AG09309 (cell line): ENCODE data around the gene DESI1.
A peak's percentile ranks its signal among the peaks of the same experiment; 100 is the strongest.
"Not testable (repeated sequence)": the region's sequence is repeated elsewhere in the genome, so short reads cannot be mapped to it uniquely, and the experiment has no call there.

Experiments
- DNase-seq: peaks from one replicate; pipeline ENCODE4 v3.0.0-alpha.2; 2010; ENCODE audit warnings: low read depth
- H3K4me3 ChIP-seq: 2 replicates; pipeline ENCODE4 v1.5.1; 2011; ENCODE audit warnings: mild to moderate bottlenecking, low read depth, low read length, moderate library complexity; ENCODE audit not compliant: control insufficient read depth
- CTCF ChIP-seq: IDR thresholded peaks from 2 replicates; pipeline ENCODE4 v1.5.1; 2011; ENCODE audit warnings: mild to moderate bottlenecking, low read depth, low read length, inconsistent platforms; ENCODE audit not compliant: insufficient read depth, control insufficient read depth; ENCODE audit errors: missing control alignments

The DESI1 gene

DNA sequence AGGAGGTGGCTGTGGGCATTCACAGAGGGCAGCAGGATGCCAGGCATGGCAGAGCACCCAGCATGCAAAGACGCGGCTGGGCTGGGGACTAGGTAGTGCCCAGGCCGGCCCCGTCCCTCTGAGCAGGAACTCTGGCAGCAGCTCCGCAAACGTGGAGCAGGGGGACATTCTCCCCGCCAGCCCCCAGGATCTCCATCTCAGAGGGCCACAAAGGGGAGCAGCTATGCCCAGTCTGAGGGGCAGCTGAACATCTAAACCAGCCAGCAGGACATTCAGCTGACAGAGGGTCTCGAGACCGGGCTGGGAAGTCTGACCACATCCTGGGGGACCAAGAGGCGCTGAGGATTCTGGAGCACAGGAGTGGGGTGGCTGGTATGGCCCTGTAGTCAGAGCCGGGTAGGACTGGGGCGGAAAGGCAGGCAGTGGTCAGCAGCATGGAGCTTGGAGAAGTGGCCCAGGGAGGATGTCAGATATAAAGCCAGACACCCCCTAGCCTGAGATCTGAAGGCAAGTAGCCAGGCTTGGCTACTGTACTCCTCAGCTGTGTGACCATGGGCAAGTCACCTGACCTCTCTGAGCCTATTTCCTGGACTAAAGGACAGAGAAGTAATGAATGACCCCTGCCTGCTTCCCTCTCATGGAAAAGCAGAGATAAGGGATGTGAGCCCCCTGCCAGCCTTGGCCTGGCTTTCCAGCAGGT lies 41.4 kb downstream of the DESI1 start:
- no peak for TF ChIP-seq CTCF
- no peak overlapping the region for H3K4me3 ChIP-seq
- no peak for DNase-seq

GRCh38 chr22:41578818-41579217 lies 42.0 kb downstream of the DESI1 start:
- no peak overlapping the region for H3K4me3 ChIP-seq
- no peak for TF ChIP-seq CTCF
- no peak for DNase-seq

- no peak overlapping the region for H3K4me3 ChIP-seq
- TF ChIP-seq CTCF = no peak
- no peak for DNase-seq
Measured at GRCh38 chr22:41578114-41578513, 42.7 kb downstream of the DESI1 start.

DNA sequence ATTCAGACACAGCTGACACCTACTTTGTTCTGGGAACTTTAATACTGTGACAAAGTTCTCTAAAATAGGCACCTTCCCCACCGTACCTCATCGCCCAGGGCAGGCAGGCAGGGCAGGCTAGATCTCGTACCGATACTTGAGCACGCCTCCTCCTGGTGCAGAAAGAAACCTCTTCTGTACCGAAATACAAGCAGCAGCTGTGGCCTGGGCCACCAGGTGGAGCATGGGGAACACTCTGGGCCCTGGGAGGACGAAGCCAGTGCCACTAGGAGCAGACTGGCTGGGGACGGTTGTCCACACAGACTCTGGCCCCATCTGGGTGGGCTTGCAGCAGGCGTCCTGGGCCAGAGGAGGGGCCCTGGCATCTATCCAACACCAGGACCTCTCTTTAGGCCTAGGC lies 44.0 kb downstream of the DESI1 start:
- DNase-seq = no peak
- no peak overlapping the region for H3K4me3 ChIP-seq
- peak; percentile 47 for TF ChIP-seq CTCF

DNA sequence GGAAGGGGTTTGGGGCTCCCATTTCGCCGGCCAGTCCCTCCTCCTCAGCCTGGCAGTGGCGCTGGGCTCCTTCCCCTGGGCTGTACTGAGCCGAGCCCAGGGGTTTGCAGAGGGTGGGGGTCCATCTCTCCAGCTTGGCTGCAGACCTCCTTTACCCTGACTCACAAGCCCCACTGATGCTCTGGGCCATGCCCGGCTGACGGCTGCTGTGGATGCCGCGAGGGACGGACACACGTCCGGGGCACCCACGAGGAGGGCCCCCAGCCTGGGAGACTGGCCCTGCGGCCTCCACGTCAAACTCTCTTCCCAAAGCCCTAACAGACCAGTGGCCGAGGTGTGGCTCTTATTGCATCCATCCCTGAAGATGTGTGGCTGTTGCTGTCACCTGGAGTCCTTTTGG lies 45.3 kb downstream of the DESI1 start:
- no peak for DNase-seq
- TF ChIP-seq CTCF = no peak
- H3K4me3 ChIP-seq = no peak overlapping the region

GRCh38 chr22:41574847-41575381 lies 45.9 kb downstream of the DESI1 start:
- DNase-seq = no peak
- no peak overlapping the region for H3K4me3 ChIP-seq
- no peak for TF ChIP-seq CTCF

- TF ChIP-seq CTCF = no peak
- H3K4me3 ChIP-seq = no peak overlapping the region
- no peak for DNase-seq
Measured at GRCh38 chr22:41573677-41574076, 47.2 kb downstream of the DESI1 start.

- DNase-seq, H3K4me3 ChIP-seq: not testable (repeated sequence)
Measured at GRCh38 chr22:41572305-41572704, 48.5 kb downstream of the DESI1 start.
